Thyroid gland (tissue), 4 donors: ENCODE measurements around the gene IQGAP2. TPM values are rescaled to one million over a fixed set of nuclear protein-coding genes. Genes with fewer than 3 reads are reported as not detected.

Experiments used
- DNase-seq, 2 donors: peaks; one replicate each; pipeline ENCODE4 v3.0.0-alpha.2; 2019
- H3K27ac ChIP-seq, 3 donors: fragments of 200-600 bp; sonication (generic); 1 replicate in 2 of 3; 2 replicates in 1 of 3; pipeline ENCODE4 v1.5.1; 2016 to 2019; ENCODE audit warnings: mild to moderate bottlenecking in 1 of 3, moderate library complexity in 1 of 3
- H3K27me3 ChIP-seq: fragments of 200-600 bp; sonication (generic); one replicate; pipeline ENCODE4 v1.5.1; 2019
- H3K36me3 ChIP-seq, 2 donors: fragments of 200-600 bp; sonication (generic); one replicate each; pipeline ENCODE4 v1.5.1; 2016 to 2019
- H3K4me1 ChIP-seq, 2 donors: fragments of 200-600 bp; sonication (generic); one replicate each; pipeline ENCODE4 v1.5.1; 2017 to 2019
- H3K4me3 ChIP-seq, 3 donors: fragments of 200-600 bp; sonication (generic); replicated peaks in 1 of 3; 1 replicate in 2 of 3; 2 replicates in 1 of 3; pipeline ENCODE4 v1.5.1; 2016; ENCODE audit warnings: mild to moderate bottlenecking in 1 of 3
- H3K9me3 ChIP-seq: fragments of 200-600 bp; sonication (generic); one replicate; pipeline ENCODE4 v1.5.1; 2017
- CTCF ChIP-seq, 6 experiments: fragments of 200-600 bp in 3 of 6; fragments of 450-650 bp in 3 of 6; sonication (generic) in 3 of 6; IDR thresholded peaks; one replicate each; pipeline ENCODE4 v1.5.1; 2016 to 2019; ENCODE audit warnings: antibody characterized with exemption in 6 of 6, mild to moderate bottlenecking in 2 of 6, inconsistent platforms in 1 of 6, moderate library complexity in 1 of 6
- POLR2A ChIP-seq, 2 donors: fragments of 450-650 bp; IDR thresholded peaks; one replicate each; pipeline ENCODE4 v1.6.1; 2017; ENCODE audit warnings: antibody characterized with exemption in 2 of 2, mild to moderate bottlenecking in 2 of 2, moderate library complexity in 1 of 2
- WGBS, 2 donors: methylation state at CpG; one replicate each; pipeline ENCODE4 v1.1.5; 2017; 5-methylcytosine and 5-hydroxymethylcytosine counted together
- intact Hi-C: fragments of 100-400 bp; cut with DNase I; formaldehyde crosslinking; loops from one replicate; pipeline ENCODE4 v1.15.1; 2023
- total RNA-seq, 4 donors: library from RNA; depleted of rRNA; stranded (reverse); fragments of >200 nt; gene quantifications; one replicate each; pipeline ENCODE4 v1.2.3, GENCODE V29; 2016

Gene IQGAP2
- total RNA-seq, 4 donors from 2014 or later: 55.1 to 85.5 (median 64.0) TPM

DNA sequence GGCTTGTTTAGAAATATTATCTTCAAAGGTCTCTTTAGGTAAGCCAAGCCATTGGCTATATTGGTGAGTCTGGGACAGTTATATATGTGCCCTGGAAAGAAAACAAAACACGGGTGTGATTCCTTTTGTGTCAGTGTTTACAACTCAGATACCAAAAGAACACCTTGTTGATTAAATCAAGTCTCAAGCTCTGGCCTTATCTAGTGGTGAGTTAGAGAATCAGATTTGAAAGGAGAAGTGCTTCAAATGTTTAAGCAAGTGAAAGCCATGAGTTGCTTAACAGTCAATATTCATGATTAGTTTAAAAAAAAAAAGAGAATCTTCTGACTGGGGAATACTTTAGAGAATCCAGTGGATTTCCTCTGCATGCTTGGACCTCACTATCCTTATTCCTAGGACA, 68.3 kb downstream of the IQGAP2 start:
- 69% methylated on average over 1 of the region's 1 CpG for WGBS, 2 donors
- no peak overlapping the region for H3K27ac ChIP-seq
- H3K4me3 ChIP-seq: no peak overlapping the region
- no peaks in the 10 kb centered on the region for H3K27me3 ChIP-seq
- H3K4me1 ChIP-seq: peaks cover 0 to 3% of the 10 kb centered on the region in 2 donors
- intact Hi-C loops: no loop called here
- DNase-seq: no peak
- H3K36me3 ChIP-seq: no peaks in the 10 kb centered on the region
- no peaks in the 10 kb centered on the region for H3K9me3 ChIP-seq
- TF ChIP-seq POLR2A (IDR thresholded peaks at IDR 0.05) (no peak), CTCF (IDR thresholded peaks at IDR 0.05) (no peak)

- H3K4me1 ChIP-seq: peaks cover 0 to 3% of the 10 kb centered on the region in 2 donors
- DNase-seq: no peak
- TF ChIP-seq POLR2A (IDR thresholded peaks at IDR 0.05) (no peak), CTCF (IDR thresholded peaks at IDR 0.05) (no peak)
- H3K4me3 ChIP-seq: no peak overlapping the region
- H3K27ac ChIP-seq: no peak overlapping the region
- H3K27me3 ChIP-seq: no peaks in the 10 kb centered on the region
- intact Hi-C loops: no loop called here
- H3K9me3 ChIP-seq: no peaks in the 10 kb centered on the region
- H3K36me3 ChIP-seq: no peaks in the 10 kb centered on the region
- WGBS, 2 donors: 83 to 93% methylated on average over 6 of the region's 6 CpGs
These were observed 68.9 kb downstream of the IQGAP2 start for GRCh38 chr5:76471987-76472334.

GRCh38 chr5:76472335-76473008, 69.4 kb downstream of the IQGAP2 start:
- no peaks in the 10 kb centered on the region for H3K27me3 ChIP-seq
- no peaks in the 10 kb centered on the region for H3K9me3 ChIP-seq
- H3K4me3 ChIP-seq: no peak overlapping the region
- TF ChIP-seq POLR2A (IDR thresholded peaks at IDR 0.05) (no peak), CTCF (IDR thresholded peaks at IDR 0.05) (no peak)
- H3K36me3 ChIP-seq: no peaks in the 10 kb centered on the region
- no peak for DNase-seq
- 84 to 87% methylated on average over 7 of the region's 7 CpGs for WGBS, 2 donors
- no peak overlapping the region for H3K27ac ChIP-seq
- H3K4me1 ChIP-seq: peaks cover 0 to 3% of the 10 kb centered on the region in 2 donors
- intact Hi-C loops: no loop called here

DNA sequence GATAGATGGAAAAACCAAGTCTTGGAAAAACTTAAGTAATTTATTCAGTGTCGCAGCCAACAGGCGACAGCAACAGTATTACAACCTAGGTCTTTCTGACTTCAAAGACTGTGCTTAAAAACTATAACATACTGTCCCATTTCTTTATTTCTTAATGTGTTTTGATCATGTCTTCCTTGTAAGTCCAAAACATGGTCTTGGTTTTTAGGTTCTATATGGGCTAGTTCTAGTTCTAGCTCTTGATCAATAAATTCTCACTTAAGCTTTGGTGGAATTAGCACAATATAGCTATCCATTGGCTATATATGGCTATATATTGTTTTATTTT, 69.9 kb downstream of the IQGAP2 start:
- 98 to 100% methylated on average over 2 of the region's 2 CpGs for WGBS, 2 donors
- Histone ChIP-seq H3K27me3 (no peaks in the 10 kb centered on the region), H3K9me3 (no peaks in the 10 kb centered on the region), H3K27ac (no peak overlapping the region), H3K4me1 (peaks cover 0 to 3% of the 10 kb centered on the region in 2 donors), H3K36me3 (no peaks in the 10 kb centered on the region), H3K4me3 (no peak overlapping the region)
- intact Hi-C loops: no loop called here
- DNase-seq: no peak
- TF ChIP-seq POLR2A (IDR thresholded peaks at IDR 0.05) (no peak), CTCF (IDR thresholded peaks at IDR 0.05) (no peak)

DNA sequence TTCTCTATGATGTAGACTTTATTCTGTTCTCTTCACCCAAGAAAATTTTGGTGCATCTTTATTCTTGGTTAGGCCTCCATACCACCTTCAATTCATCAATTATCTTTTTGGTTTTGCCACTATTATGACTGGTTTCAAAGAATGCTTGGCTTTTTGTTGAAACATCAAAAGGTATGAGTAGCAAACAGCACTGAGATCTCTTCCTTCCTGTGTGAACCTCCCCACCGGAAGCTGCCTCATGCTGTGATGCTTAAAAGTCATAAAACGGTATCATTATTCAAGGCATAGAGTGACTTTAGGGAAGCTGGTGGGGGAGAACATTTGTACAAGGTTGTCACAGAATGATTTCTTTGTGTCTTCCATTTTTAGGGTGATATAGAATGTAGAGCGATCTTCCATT, 70.6 kb downstream of the IQGAP2 start:
- Histone ChIP-seq H3K4me3 (no peak overlapping the region), H3K27me3 (no peaks in the 10 kb centered on the region), H3K36me3 (no peaks in the 10 kb centered on the region), H3K4me1 (peaks cover 0 to 3% of the 10 kb centered on the region in 2 donors), H3K27ac (no peak overlapping the region), H3K9me3 (no peaks in the 10 kb centered on the region)
- no peak for DNase-seq
- intact Hi-C loops: no loop called here
- 75 to 91% methylated on average over 3 of the region's 3 CpGs for WGBS, 2 donors
- TF ChIP-seq CTCF (IDR thresholded peaks at IDR 0.05): no peak
- no peak for TF ChIP-seq POLR2A (IDR thresholded peaks at IDR 0.05)
